HG03196 (cell line): ENCODE data around the gene LRIG1.
A peak's percentile ranks its signal among the peaks of the same experiment; 100 is the strongest.

Experiments used
- ATAC-seq: cut with Tn5 transposase; IDR thresholded peaks from one replicate; pipeline ENCODE4 v1.9.1; 2021; ENCODE audit not compliant: unreplicated experiment

Gene LRIG1

DNA sequence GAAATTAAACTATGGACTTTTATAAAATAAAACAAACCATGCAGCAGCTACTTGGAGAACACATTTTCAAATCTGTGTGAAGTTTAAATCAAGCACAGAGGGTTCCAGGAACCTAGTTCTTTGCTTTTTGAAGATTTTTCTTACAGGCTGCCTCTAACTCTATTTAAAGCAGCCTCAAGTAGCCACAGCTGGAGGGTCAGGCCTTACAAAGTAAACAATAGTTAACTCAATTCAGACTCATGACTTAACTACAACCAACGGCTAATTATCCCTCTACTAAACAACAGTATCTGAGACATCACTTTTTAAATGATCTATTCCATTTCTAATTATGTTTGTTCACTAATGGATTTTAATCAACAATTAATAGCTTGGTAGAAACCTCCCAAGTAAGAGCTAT is 9.8 kb downstream of the LRIG1 start:
- ATAC-seq, result no peak

DNA sequence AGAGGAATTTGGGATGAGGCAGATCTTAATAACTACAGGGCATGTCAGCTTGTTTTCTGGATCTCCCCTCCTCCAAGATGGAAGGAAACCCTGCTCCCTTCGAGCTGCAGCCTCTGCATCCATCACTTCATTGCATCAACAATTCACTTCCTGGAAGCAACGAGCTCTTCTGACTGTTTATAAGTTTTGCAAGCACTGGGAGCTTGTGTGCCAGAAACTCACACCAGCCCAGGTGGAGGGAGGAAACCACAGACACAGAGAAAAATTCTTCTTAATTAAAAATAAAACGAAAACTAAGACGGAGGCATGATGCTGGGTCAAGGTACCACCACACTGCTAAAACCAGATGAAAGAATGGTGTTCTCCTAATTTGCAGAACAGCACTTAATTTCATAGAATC is 10.6 kb downstream of the LRIG1 start:
- no peak for ATAC-seq

DNA sequence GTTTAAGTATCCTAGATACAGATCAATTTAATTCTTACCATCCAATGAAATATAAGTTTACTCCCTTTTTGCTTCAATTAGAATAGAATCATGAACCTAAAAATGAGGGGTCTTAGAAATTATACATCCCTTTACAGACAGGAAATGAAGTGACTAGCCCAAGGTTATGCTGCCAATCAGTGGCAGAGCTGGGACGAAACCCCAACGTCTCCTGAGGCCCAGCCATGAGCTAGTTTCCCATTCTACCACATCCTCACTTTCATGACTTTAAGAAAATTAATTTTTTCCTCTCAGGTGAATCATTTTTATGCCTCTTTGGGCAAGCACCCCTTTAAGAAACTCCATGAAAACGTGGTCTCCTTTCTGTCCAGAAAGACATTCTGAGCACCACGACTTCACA is 11.2 kb downstream of the LRIG1 start:
- ATAC-seq, result no peak

DNA sequence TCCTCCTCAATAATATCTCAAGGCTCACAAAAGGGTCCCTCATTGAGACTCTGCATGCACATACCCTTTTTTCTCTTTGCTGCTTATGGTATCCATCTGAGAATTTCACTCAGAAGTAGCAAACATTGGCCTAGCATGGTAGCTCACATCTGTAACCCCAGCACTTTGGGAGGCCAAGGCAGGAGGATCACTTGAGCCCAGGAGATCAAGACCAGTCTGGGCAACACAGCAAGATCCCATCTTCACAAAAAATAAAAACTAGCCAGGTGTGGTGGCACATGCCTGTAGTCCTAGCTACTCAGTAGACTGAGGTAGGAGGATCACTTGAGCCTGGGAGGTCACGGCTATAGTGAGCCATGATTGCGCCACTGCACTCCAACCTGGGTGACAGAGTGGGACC is 11.7 kb downstream of the LRIG1 start:
- ATAC-seq, result no peak

DNA sequence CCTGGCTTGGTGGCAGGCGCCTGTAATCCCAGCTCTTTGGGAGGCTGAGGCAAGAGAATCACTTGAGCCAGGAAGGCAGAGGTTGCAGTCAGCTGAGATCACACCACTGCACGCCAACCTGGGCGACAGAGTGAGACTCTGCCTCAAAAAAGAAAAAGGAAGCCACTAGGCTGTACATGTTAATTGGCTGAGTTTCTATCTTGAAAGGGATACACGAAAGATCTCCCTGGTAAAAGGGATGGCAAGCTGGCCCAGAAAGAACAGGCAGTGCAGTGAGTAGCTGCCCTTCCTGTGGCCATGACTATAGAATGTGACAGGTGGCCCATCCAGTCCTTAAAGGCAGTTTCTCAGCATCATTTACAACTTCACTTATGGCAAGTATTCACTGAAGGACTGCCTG is 12.3 kb downstream of the LRIG1 start:
- ATAC-seq, result no peak

DNA sequence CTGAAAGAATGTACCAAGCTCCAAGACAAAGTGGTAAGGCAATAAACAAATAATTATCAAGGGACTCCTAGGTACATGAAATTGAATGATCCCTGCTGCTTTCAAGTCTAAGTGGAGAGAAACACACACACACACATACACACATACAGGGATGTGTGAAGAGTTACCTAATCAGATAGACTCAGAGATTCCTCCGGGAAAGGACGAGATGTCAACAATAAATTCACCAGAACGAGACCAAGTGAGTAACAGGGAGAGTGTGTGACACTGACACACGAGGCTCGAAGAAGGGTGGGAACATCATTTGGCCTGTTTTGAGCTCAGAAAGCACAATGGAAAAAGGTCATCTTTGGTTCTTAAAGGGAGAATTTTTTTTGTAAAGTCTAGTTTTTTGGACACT is 13.4 kb downstream of the LRIG1 start:
- no peak for ATAC-seq

DNA sequence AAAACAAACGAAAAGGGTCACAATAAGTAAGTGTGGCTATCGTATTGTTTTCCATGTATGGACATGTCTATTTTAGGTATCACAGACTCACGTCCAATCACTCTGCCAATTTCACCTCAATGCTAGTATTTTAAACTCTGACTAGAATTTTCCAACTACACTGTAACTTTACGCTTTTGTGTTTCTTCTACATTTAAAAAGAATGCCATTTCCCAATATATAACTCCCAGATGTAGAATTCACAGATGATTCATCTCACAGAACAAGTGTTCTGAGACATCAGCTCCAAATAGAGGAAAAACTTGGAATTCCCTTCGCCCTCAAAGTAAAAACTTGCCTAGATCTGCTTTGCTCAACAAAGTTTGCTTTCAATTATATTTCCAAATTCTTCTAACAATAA is 14.2 kb downstream of the LRIG1 start:
- no peak for ATAC-seq

DNA sequence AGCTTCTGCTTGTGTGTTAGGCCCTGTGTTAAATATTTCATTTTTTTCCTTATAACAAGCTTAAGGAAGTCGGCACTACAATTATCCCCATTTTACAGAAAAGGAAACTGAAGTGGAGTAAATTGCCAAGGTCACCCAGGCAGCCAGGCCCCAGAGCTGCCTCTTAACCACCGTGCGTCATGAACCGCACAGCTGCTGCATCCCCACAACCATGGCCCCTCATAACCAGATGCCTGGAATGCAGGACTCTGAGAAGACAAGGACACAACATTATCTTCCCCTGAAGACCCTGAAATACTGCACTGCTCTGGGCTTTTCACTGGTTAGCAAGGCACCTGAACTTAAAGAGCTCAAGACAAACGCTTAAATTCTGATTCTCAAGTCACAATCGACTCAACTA is 14.6 kb downstream of the LRIG1 start:
- no peak for ATAC-seq

DNA sequence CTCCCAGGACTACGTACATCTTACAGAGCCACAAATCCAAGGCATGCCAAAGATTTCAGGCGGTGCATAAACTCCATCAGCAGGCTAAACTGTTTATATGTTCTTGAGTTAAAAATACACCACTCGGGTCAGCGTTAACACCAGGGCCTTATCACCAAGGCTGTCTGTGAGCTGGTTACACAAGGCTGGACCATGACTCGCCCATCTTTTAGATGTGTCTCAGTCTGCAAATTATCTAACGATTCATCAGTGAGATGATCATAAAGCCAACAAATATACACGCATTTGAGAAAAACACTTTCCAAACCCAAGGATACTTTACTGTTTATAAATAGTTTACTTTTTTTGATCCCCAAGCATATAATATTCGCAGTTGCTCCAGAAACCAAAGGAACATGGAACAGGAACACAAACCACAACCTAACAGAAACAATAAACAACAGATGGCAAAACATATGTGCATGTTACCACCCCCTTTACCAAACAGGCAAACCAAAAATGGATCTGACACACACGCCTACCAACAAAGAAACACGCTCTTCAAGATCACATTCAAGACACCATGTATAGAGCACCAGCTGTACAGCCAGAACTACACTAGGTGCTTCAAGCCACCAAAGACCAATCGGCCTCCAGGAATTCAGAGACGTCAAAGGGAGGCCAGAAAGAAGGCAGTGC is 15.4 kb downstream of the LRIG1 start:
- ATAC-seq, result no peak

DNA sequence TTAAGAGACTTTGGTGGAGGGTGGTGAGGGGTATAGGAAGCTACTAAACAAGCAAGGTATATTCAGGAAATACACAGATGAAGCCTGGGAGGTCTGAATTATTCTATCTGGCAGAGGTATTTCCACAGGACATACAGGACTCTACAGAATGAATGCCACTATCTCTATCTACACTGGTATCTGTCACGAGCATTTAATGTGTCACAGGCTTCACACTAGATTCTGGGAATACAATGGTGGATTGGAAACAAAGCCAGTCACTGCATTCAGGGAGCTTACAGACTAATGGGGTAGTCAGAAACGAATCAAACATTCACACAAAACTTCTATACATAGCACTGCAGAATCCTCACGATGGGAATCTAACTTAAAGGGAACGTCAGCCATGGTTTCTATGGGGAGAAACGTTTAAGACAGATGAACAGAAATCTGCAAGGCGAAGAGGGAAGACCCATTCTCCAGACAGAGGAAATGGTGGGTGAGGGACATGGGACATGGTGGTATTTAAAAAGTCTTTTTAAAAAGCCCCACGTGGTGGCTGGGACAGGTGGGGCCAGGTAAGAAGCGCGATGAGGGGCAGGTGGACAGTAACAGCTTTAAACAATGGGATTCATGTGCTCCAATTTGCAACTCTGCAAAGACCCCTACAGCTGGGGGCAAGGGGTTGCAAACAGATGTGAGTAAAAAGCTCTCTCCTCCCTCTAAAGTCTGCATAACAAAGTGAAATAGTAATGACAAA is 16.5 kb downstream of the LRIG1 start:
- ATAC-seq, result no peak

DNA sequence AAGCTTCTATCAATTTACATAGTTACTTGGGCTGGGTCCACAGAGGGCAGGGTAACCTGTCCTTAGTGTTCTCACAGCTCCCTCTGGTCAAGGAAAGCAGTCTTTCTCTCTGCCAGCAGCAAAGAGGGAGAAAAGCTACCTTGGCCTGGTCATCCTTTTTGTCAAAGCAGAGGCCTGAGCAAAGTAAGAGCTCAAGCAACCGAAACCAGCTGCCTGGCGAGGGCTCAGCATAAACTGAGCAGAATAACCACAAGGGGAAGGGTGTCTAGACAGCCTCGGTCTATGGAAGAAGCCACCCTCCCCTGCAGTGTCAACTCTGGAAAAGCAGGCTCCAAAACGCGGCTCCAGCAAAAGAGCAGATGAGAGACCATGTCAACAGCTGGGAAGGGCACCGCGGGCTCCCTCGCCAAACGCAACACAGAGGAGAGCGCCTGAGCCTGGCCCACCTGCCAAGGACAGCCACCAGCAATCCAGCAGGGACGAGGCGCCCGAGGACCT is 17.4 kb downstream of the LRIG1 start:
- no peak for ATAC-seq

DNA sequence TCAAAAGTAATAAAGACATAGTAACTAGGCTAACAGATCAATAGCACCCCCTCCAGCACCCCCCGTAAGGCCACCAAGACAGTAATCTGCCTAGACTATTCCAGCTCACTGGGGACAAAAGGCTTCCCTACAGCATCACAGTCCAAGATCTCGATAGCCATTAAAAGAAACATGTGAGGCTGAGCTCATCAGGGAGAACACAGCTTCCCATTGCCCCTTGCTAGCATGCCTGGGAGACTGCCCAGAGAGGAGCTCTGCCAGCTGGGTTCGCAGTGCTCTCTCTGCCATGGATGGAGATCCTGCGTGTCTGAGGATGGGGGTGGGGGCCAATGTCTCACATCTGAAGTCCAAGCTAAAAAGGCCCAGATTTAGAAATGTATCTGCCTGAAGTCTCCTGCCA is 17.8 kb downstream of the LRIG1 start:
- no peak for ATAC-seq

DNA sequence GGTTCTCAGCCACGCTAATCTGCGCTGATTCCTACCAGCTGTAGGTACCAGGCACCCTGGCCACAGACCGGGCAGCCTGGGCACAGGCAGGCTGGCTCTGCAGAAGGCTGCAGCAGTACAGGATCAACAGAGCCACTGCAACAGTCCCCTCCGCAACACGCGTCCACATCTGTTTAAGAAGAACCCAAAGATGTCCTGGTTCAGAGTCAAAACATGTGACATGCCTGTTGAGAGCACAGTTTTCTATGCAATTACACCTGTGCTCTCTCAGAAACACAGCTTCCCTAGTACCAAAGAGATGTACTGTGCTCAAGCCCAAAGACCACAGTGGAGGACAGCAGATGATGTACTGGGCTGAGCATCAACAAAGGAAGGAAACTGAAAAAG is 18.8 kb downstream of the LRIG1 start:
- ATAC-seq, result no peak

DNA sequence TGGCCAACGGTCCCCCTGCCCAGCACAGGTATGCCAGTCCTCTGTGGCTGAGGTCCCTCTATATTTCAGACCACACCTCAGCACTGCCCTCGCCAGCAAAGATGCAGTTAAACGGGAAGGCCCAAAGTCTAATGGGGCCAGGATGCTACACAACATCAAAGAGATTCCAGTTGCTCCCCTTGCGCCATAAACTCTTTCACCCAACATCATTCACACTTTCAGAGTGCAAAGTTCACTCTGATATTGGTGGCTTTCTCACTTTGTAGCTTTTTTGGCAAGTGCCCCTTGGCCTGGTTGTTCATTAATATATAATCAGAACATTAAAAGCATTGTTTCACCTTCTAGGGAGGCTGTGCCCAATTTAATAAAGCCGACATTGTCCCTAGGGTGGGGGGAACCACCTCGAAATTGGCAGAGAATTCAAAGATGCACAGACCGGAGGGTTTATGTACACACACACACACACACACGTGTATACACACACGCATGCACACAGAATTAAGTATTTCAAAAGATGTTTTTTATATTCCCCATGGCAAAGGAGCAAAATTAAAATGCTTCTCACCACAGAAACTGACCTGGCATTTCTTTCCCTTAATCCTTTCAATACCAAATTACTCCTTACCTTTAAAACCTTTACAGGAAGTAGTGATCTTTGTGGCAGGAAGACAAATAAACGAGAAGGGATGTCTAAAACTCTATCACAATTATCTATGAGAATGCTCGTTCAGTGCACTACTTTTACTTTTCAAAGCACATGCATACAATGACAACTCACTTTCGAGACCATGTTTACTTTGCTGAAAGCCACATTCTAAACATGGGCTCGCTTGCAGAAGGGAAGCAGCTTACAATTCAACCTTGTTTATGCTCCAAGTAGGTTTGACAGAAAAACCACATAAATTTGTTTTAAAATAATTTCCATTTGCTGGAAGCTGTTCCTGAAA is 19.5 kb downstream of the LRIG1 start:
- peak; percentile 23 for ATAC-seq

DNA sequence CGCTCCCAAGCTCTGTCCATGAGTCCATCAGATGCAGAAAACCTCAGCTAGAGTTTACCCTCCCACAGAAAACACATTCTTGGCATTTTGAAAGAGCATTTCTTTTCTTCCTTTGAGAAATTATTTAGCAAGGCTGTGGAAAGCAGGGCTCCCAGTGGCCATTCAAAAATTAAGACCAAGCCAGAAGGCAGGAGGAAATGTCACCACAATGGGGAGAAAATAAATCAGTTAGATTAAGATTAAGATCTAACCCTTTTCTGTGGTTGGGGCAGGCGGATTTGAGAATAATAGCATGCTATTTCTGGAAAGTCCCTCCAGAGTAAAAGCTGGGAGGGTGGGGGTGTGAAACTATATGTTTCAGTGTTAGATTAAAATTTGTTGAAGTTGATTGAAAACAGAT is 20.2 kb downstream of the LRIG1 start:
- ATAC-seq, result peak; percentile 34

DNA sequence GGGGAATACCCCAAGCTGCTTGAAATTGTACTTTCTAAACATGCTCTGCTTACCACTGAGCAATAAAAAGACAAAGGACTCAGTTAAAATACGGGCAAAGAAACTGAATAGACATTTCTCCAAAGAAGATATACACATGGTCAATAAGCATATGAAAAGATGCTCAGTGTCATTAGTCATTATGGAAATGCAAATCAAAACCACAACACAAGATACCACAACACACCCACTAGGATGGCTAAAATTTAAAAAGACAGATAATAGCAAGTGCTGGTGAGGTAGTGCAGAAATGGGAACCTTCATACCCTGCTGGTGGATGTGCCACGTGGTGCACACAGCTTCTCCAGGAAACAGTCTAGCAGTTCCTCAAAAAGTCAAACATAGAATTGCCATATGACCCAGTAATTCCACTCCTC is 21.3 kb downstream of the LRIG1 start:
- peak; percentile 31 for ATAC-seq

DNA sequence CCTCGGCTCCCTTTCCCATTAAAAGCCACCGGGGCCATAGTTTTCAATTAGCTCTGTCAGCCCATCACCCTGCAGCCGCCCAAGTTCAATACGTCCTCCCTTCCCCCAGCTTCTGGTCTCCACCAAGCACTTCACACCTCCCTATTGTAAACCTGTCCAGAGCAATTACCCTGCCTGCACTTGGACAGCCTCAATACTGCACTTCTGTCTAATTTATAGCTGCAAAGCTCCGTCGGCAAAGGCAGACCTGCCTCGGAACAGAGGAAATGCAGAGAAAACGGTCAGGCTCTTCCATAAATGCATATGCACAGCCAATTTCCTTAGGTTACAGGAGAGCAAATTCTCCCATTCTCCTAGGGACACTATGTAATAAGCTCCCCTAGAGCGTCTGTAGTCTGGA is 21.9 kb downstream of the LRIG1 start:
- no peak for ATAC-seq

DNA sequence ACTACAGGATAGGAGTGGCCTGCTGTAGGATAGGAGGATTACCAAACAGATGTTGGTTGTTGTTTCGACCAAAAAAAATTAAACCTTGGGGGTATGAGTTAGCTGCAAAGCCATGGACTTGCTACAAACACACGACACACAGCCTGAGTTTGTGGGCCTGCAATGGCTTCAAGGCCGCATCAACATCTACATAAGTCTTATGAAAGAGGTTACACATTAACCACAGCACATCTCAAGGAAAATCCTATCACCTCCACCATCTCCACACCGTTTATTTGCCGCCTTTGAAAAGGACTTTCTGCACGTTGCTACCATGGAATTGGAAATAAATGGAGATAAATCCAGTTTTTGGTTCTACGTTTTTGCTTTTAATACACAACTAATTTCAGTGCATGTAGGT is 23.0 kb downstream of the LRIG1 start:
- no peak for ATAC-seq

DNA sequence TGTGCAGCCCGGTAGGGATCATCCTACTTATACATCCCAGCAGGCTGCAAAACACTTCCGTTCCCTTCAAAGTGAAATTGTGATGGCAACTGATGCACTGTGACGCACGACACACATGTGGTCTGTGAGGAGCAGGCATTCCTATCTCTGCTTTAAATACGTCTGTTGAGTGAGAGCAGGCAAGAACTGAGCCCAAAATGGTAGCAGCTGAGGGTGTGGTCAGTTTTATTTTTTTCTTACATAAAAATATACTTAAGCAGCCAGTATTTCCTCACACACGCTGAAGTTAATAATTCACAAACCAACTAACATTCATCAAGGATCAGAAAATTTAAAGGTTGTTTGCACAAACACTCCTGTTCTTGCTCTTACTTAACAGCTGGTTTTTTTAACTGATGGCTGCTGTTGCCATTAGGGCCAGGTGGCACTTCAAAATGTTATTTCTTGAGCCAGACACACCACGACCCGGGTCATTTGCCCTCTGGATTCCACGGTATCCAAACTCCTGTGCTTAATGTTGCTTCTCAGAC is 23.9 kb downstream of the LRIG1 start:
- ATAC-seq, result no peak

DNA sequence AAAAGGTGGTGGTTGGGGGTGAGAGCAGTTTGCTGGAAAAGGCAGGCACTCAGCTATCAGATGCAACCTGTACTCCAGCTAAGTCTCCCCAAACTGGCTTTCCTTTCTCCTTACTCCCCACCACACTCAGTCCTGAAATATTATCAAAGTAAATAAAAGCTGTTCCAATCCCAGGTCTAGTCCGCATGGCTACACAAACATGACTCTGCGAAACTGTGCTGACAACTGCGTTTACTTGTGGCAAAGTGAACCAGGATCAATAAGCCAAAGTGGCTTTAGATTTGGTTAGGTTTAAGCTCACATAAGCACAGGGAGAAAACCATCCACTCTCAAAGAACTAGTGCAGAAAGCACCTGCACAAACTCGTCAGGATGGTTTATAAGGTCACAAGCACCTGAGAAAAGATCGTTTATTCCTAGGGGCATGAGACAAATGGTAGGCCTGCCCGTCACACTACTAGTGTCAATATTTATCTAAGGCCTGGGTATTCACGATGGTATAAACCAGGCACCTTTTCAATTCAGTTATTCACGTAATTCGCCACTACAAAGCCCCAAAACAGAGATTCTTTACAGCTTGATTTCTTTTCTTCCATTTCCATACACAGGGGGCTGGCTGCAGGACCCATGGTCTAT is 25.3 kb downstream of the LRIG1 start:
- ATAC-seq, result no peak

DNA sequence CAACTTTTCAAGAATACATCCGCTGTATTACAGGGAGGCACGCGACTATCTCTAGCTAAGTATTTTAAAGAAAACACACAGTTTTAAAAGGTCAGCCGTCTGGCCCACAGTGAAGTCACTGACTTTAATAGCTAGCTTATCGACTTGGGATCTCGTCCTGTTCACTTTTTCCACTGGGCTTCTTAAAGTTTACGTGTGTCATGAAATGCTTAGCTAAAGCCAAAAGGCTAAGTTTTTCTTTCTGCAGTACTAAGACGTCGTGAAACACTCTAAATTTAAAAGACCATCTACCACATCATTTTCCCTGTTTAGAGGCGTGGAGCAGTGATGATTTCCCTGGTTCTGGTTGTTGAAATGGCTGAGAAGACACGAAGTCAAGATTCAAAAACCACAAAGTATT is 27.1 kb downstream of the LRIG1 start:
- ATAC-seq, result no peak
